Amniotic stem cell (primary cell): Measurements from ENCODE around the gene ENPP3.

Experiments
- DNase-seq: peaks from one replicate; lab custom pipeline; 2025; lab: John Stamatoyannopoulos, UW

ENPP3 gene

DNA sequence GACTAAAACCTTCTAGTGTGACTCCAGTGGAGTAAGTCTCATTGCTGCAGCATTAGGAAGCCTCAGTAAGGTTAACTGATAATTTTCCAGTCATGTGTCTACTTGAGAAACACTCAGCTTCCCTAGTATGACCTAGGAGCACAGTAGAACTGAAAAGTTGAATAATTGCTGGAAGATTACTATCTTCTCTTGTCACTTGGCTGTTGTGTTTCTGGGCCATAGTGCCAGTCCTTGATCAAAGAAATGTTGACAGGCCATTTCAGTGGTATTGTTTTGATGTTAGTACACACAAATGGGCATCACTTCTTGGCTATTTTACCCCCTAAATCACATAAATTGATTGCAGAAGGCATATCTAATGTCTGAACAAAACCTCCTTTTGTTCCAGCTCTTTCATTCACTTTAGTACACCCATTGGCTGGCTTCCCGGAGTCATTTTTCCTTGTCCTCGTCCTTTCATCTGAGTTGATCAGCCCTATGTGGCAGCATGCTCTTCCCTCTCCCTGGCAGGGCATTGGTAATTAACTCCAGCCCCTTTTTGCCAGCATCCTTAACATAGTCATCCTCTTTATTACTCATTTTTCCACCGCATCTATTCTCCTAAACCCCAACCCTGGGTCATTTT is 6.0 kb downstream of the ENPP3 start:
- no peak for DNase-seq

DNA sequence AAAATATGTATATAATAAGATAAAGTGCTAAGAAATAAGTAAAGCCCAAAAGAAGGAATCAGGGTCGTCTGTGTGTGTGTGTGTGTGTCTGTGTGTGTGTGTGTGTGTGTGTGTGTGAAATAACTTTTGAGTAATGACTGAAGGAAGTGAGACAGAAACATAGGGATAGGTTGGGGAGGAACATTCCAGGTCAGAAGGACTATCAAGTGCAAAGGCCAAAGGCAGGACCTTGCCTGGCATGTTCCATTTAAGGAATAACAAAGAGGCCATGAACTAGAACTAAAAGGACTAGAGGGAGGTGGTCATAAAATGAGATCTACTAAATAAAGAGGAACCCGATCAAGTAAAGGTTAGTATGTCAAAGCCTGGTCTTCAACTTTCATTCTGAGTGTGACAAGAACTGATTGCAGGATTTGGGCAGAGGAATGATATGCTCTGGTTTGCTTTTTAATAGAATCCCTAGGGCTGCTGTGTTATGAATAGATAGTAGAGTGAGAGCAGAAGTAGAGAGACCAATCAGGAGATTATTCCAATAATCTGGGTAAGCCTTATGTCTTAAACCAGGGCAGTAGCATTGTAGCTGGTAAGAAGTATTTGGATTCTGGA is 6.9 kb downstream of the ENPP3 start:
- no peak for DNase-seq

GRCh38 chr6:131644921-131645320 is 7.8 kb downstream of the ENPP3 start:
- DNase-seq: no peak

- DNase-seq: no peak
Observed at GRCh38 chr6:131645846-131646245, 8.7 kb downstream of the ENPP3 start.

GRCh38 chr6:131646249-131646670 is 9.2 kb downstream of the ENPP3 start:
- no peak for DNase-seq

GRCh38 chr6:131651782-131652181 is 14.7 kb downstream of the ENPP3 start:
- DNase-seq: no peak

GRCh38 chr6:131652472-131652871 is 15.4 kb downstream of the ENPP3 start:
- no peak for DNase-seq

- no peak for DNase-seq
Observed at GRCh38 chr6:131654326-131654725, 17.2 kb downstream of the ENPP3 start.

GRCh38 chr6:131655387-131655786 is 18.3 kb downstream of the ENPP3 start:
- no peak for DNase-seq

DNA sequence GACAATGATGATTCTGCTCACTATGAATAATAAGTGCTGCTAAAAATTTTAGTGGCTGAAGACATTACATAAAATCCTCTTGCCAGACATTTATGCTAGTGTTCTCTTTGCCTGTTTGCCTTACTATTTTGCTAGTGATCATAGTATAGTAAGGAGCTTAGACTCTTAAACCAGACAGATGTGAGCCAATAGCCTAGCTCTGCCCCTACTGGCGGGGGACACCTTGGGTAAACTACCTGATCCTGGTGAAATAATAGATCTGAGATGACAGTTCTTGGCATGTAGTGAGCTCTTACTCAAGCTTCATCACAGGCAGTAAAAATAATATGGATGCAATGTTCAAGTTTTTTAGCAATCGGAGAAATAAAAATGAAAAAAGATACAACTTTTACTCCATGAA is 18.8 kb downstream of the ENPP3 start:
- DNase-seq: no peak

- no peak for DNase-seq
Observed at GRCh38 chr6:131656667-131657066, 19.6 kb downstream of the ENPP3 start.

- no peak for DNase-seq
Observed at GRCh38 chr6:131657222-131657621, 20.1 kb downstream of the ENPP3 start.

DNA sequence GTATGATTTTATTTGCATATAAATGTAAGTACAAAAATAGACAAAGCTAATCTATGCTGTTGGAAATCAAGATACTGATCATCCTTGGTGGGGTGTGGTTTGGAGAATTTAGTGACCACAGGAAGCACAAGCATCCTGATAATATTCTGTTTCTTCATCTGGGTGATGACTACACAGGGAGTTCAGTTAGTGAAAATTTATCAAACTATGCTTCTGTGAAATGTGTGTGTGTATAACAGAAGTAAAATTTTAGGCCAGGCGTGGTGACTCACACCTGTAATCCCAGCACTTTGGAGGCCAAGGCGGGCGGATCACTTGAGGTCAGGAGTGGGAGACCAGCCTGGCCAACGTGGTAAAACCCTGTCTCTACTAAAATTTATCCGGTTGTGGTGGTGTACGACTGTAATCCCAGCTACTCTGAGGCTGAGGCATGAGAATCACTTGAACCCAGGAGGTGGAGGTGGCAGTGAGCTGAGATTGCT is 20.6 kb downstream of the ENPP3 start:
- no peak for DNase-seq

DNA sequence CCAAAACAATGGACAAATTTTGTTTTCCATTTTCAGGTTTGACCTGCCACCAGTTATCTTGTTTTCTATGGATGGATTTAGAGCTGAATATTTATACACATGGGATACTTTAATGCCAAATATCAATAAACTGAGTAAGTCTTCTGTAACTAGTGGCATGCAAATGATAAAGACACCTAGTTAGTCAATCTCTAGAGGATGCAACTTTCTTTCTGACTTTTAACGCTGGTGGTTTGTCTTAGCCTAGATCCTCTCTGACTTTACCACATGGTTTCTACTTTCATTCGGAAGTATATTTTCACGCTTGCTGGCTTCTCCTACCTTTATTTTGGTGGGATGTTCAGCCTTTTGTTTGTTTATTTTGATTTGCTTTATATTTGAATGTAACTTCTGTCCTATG is 21.2 kb downstream of the ENPP3 start:
- no peak for DNase-seq

- DNase-seq: no peak
Observed at GRCh38 chr6:131660195-131660594, 23.1 kb downstream of the ENPP3 start.

DNA sequence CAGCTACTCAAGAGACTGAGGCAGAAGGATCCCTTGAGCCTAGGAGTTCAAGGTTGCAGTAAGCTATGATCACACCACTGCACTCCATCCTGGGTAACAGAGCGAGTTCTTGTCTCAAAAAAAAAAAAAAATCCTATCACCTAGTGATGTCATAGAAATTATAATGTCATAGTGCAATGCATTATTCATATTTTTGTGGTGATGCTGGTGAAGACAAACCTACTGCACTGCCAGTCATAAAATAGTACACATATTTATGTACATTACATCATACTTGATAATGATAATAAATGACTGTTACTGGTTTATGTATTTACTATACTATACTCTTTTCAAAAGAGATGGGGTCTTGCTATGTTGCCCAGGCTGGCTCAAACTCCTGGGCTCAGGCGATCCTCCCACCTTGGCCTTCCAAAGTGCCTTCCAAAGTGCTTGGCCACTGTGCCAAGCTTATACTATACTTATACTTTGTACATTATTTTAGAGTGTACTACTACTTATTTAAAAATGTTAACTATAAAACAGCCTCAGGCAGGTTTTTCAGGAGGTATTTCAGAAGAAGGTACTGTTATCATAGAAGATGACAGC is 26.6 kb downstream of the ENPP3 start:
- DNase-seq: no peak

DNA sequence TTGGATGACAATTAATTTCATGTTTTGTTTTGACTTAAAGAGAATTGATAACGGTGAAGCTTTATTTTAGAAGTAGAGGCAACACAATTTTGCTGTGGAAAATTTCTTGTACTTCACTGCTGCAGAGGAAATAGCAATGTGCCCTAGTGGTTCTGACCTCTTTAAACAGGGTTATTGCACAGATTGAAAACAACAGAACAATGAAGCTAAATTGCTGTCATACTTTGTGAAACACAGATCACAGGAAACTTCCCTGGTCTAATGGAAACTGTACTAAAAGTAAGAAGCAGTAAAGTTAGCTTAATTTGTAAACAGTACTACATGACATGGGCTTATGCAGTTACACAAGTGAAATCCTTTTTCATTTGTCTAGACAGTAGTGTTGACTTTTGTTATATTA is 32.8 kb downstream of the ENPP3 start:
- DNase-seq: no peak

DNA sequence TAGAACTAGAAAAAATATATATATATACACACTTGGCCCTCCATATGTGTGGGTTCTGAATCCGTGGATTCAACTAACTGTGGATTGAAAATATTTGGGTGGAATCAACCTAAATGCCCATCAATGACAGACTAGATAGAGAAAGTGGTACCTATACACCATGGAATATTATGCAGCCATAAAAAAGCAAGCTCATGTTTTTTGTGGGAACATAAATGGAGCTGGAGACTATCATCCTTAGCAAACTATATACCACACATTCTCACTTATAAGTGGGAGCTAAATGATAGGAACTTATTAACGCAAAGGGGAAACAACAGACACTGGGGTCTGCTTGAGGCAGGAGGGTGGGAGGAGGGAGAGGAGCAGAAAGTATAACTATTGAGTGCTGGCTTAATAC is 36.1 kb downstream of the ENPP3 start:
- DNase-seq: no peak

GRCh38 chr6:131678442-131678841 is 41.3 kb downstream of the ENPP3 start:
- DNase-seq: no peak

GRCh38 chr6:131680868-131681267 is 43.8 kb downstream of the ENPP3 start:
- DNase-seq: no peak

- no peak for DNase-seq
Observed at GRCh38 chr6:131681585-131681984, 44.5 kb downstream of the ENPP3 start.

- no peak for DNase-seq
Observed at GRCh38 chr6:131682442-131682841, 45.3 kb downstream of the ENPP3 start.

GRCh38 chr6:131683479-131683878 is 46.4 kb downstream of the ENPP3 start:
- no peak for DNase-seq
